Endothelial cell of umbilical vein (primary cell): Measurements from ENCODE around the gene UQCRC1. TPM values are rescaled to one million over a fixed set of nuclear protein-coding genes. Genes with fewer than 3 reads are reported as not detected.

Source experiments
- BruUV-seq: library from RNA; stranded (reverse); fragments of 400-500 nt; replicated peaks from 2 replicates; lab custom pipeline; 2021; lab: Mats Ljungman, UMichigan
- CTCF ChIA-PET: fragments of 300-600, 350-600 bp; sonication (Branson Sonifier 250); formaldehyde crosslinking; loops from one replicate; lab custom pipeline; 2021; ENCODE audit warnings: antibody characterized with exemption, inconsistent platforms; lab: Charles Lee
- POLR2A ChIA-PET: fragments of 300-600, 350-600 bp; sonication (Branson Sonifier 250); formaldehyde crosslinking; loops from one replicate; lab custom pipeline; 2021; ENCODE audit warnings: antibody characterized with exemption, inconsistent platforms; lab: Charles Lee
- DNase-seq: peaks from one replicate; pipeline ENCODE4 v3.0.0-alpha.2; 2011; ENCODE audit warnings: low read depth, low spot score
- FAIRE-seq: peaks from 2 replicates; lab custom pipeline; 2011; peaks lifted over from hg19 to GRCh38; lab: Jason Lieb, UNC
- H2AFZ ChIP-seq: 2 replicates; pipeline ENCODE4 v1.6.0; 2012; ENCODE audit warnings: low read depth, low read length, control low read depth, inconsistent platforms
- H3K27ac ChIP-seq: 2 replicates; pipeline ENCODE4 v1.5.1; 2011; ENCODE audit warnings: low read depth, mild to moderate bottlenecking, control low read depth, low read length, moderate library complexity; ENCODE audit not compliant: insufficient read depth
- H3K27me3 ChIP-seq, 2 experiments: 2 replicates each; pipeline versions ENCODE4 v1.6.0 to v1.6.1; 2011; ENCODE audit warnings: low read length in 2 of 2, mixed read lengths in 1 of 2; ENCODE audit not compliant: control insufficient read depth in 2 of 2, insufficient read depth in 2 of 2
- H3K36me3 ChIP-seq, 2 experiments: 2 replicates in 1 of 2; 3 replicates in 1 of 2; pipeline ENCODE4 v1.5.1; 2011; ENCODE audit warnings: low read length in 2 of 2, mild to moderate bottlenecking in 1 of 2, moderate library complexity in 1 of 2; ENCODE audit not compliant: control insufficient read depth in 2 of 2, insufficient read depth in 2 of 2; ENCODE audit errors: extremely low read depth in 1 of 2
- H3K4me1 ChIP-seq: 3 replicates; pipeline ENCODE4 v1.5.1; 2011; ENCODE audit warnings: mild to moderate bottlenecking, low read length; ENCODE audit not compliant: control insufficient read depth, insufficient read depth; ENCODE audit errors: extremely low read depth
- H3K4me2 ChIP-seq: 2 replicates; pipeline ENCODE4 v1.6.1; 2011; ENCODE audit warnings: low read length, control low read depth, mixed read lengths; ENCODE audit not compliant: insufficient read depth
- H3K4me3 ChIP-seq, 3 experiments: fragments of 200-600 bp in 1 of 3; sonication (generic), shearing (Covaris generic) in 1 of 3; replicated peaks in 1 of 3; 2 replicates each; pipeline ENCODE4 v1.5.1; 2011 to 2016; ENCODE audit warnings: control low read depth in 3 of 3, low read length in 3 of 3, mild to moderate bottlenecking in 2 of 3, inconsistent platforms in 1 of 3, low read depth in 1 of 3, moderate library complexity in 1 of 3; ENCODE audit not compliant: insufficient read depth in 1 of 3
- H3K79me2 ChIP-seq: 2 replicates; pipeline ENCODE4 v1.6.0; 2012; ENCODE audit warnings: low read length, inconsistent platforms; ENCODE audit not compliant: control insufficient read depth, insufficient read depth
- H3K9ac ChIP-seq: replicated peaks from 2 replicates; pipeline ENCODE3; 2011; ENCODE audit warnings: low read length, control low read depth; ENCODE audit not compliant: insufficient read depth; ENCODE audit errors: extremely low read depth
- H3K9me1 ChIP-seq: replicated peaks from 3 replicates; pipeline ENCODE4 v1.6.0; 2011; ENCODE audit warnings: mild to moderate bottlenecking, low read length; ENCODE audit not compliant: control insufficient read depth, insufficient read depth; ENCODE audit errors: extremely low read depth
- H3K9me3 ChIP-seq: replicated peaks from 2 replicates; pipeline ENCODE4 v1.5.1; 2012; ENCODE audit warnings: low read length, inconsistent platforms; ENCODE audit not compliant: control insufficient read depth, insufficient read depth
- H4K20me1 ChIP-seq: replicated peaks from 2 replicates; pipeline ENCODE3; 2011; ENCODE audit warnings: mild to moderate bottlenecking, low read length; ENCODE audit not compliant: control insufficient read depth, insufficient read depth; ENCODE audit errors: extremely low read depth
- EZH2 ChIP-seq: IDR thresholded peaks from 2 replicates; pipeline ENCODE4 v1.6.1; 2012; ENCODE audit warnings: borderline replicate concordance, low read depth, mild to moderate bottlenecking, moderate library complexity, low read length, inconsistent platforms; ENCODE audit not compliant: severe bottlenecking
- FOS ChIP-seq: IDR thresholded peaks from 2 replicates; pipeline ENCODE4 v1.6.1; 2011; ENCODE audit warnings: mild to moderate bottlenecking, low read length, moderate library complexity, borderline replicate concordance; ENCODE audit not compliant: insufficient read depth
- GATA2 ChIP-seq: IDR thresholded peaks from 2 replicates; pipeline ENCODE4 v1.7.0; 2011; ENCODE audit warnings: low read depth, mild to moderate bottlenecking, moderate library complexity, mixed read lengths, low read length; ENCODE audit not compliant: insufficient read length, insufficient read depth
- JUN ChIP-seq: IDR thresholded peaks from 2 replicates; pipeline ENCODE4 v1.6.1; 2011; ENCODE audit warnings: borderline replicate concordance, low read depth; ENCODE audit not compliant: insufficient read length, insufficient read depth
- MYC ChIP-seq: IDR thresholded peaks from one replicate; pipeline ENCODE4 v1.6.1; 2011; ENCODE audit warnings: mild to moderate bottlenecking, low read depth, low read length
- POLR2A ChIP-seq: IDR thresholded peaks from 2 replicates; pipeline ENCODE4 v1.6.1; 2012; ENCODE audit warnings: low read depth, mild to moderate bottlenecking, control low read depth, low read length
- POLR2AphosphoS5 ChIP-seq: IDR thresholded peaks from 2 replicates; pipeline ENCODE4 v1.6.1; 2012; ENCODE audit warnings: low read depth, mild to moderate bottlenecking, control low read depth, low read length, moderate library complexity; ENCODE audit not compliant: insufficient read depth
- dilution Hi-C: fragments of 300-500 bp; cut with MboI; formaldehyde crosslinking; loops from one replicate; pipeline ENCODE4 v1.15.0; 2019; ENCODE audit warnings: low sequenced_read_pairs; ENCODE audit not compliant: extremely low pct_ligation_motif_present
- intact Hi-C: fragments of 100-400 bp; cut with micrococcal nuclease; formaldehyde crosslinking; loops from one replicate; pipeline ENCODE4 v1.10.0; 2022
- polyA plus RNA-seq, 4 experiments: library from polyadenylated mRNA; depleted of rRNA in 3 of 4; stranded (reverse) in 3 of 4; unstranded in 1 of 4; fragments of >200 nt; gene quantifications; 2 replicates each; pipeline versions ENCODE4 v1.2.1 to v1.2.3, GENCODE V29; 2011 to 2012; ENCODE audit warnings: missing spikeins in 1 of 4
- total RNA-seq: library from RNA; stranded (reverse); gene quantifications from 2 replicates; pipeline ENCODE4 v1.2.3, GENCODE V29; 2021
- TF ChIP-seq, protein P1 (sequence below): IDR thresholded peaks from 2 replicates; pipeline ENCODE4 v1.6.1; 2011; ENCODE audit not compliant: insufficient read depth, insufficient read length

Gene UQCRC1
- total and polyA plus RNA-seq, 2 donors (not counting 3 experiments of a cell fraction or from before 2014, with no cell fraction given) = 184 to 427 TPM

DNA sequence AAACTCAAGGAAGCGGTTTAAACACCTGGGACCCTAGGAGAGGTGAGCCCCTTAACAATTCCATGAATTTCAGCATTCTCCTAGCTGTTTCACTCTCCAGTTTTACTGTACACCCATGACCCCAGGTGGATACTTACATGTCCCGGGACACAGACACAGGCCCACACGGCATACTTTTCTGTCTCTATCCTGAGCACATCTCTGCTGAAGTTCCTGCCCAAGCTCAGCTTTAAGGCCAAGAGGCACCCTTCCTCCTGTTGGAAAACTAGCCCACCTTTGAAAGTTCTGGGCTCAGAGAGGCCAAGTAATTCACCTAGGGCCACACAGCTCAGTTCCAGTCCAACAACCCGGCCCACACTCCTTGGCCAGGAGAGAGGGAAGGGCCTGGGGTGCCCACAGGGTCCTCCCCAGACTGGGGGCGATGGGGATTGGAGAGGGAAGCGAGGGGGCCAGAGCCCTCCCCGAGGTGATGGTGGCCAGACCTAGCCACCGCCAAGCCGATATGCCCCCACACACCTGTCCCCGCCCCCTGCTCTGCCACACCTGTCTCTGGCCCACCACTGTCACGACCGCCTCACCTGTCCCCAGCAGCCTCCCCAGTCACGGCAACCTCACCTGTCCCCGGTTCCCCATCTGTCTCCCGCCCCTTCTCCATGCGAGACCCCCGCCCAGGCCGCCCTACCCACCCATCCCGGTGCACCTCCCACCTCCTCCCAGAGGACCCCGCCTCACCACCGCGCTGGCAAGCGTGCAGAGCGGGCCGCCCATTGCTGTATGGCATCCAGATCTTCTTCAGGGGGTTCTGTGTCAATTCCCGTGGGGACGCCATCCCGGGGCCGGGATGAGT lies 53.3 kb downstream of the UQCRC1 start:
- TF ChIP-seq EZH2 (no peak), POLR2A (peak; percentile 24), MYC (no peak), GATA2 (no peak), FOS (no peak), POLR2AphosphoS5 (no peak), JUN (no peak)
- TF ChIP-seq, protein P1, sequence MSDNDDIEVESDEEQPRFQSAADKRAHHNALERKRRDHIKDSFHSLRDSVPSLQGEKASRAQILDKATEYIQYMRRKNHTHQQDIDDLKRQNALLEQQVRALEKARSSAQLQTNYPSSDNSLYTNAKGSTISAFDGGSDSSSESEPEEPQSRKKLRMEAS = no peak
- Histone ChIP-seq H3K9me1 (no peaks in the 10 kb centered on the region), H3K4me1 (peaks cover 12% of the 10 kb centered on the region), H3K79me2 (no peaks in the 10 kb centered on the region), H3K36me3 (no peaks in the 10 kb centered on the region), H4K20me1 (no peaks in the 10 kb centered on the region), H3K4me2 (peak overlapping the region; percentile 35), H2AFZ (peak overlapping the region; percentile 88), H3K9me3 (no peaks in the 10 kb centered on the region), H3K27me3 (no peaks in the 10 kb centered on the region), H3K27ac (no peak overlapping the region), H3K9ac (no peak overlapping the region), H3K4me3 (peak overlapping the region; percentile 34 to 63 (median 40))
- POLR2A ChIA-PET = interaction anchor here (0.9 kb wide), 1 partner anchor 107 kb away, joined by 3 read pairs; no protein-coding TSS in a partner anchor
- FAIRE-seq (no peak), DNase-seq (no peak)
- dilution Hi-C loops = no loop called here
- BruUV-seq = no TSS peak
- CTCF ChIA-PET = interaction anchor here (0.8 to 6.8 kb wide), 9 partner anchors 7 to 156 kb away, joined by 3 to 38 read pairs (median 5); partner anchors contain the start of gene SLC26A6
- intact Hi-C loops = loop anchor here (2.0 kb wide), 2 partner anchors 51 to 53 kb away; partner anchors contain the start of genes SHISA5 and UQCRC1
